ENCODE data around the gene FIGNL1.

FIGNL1 gene

DNA sequence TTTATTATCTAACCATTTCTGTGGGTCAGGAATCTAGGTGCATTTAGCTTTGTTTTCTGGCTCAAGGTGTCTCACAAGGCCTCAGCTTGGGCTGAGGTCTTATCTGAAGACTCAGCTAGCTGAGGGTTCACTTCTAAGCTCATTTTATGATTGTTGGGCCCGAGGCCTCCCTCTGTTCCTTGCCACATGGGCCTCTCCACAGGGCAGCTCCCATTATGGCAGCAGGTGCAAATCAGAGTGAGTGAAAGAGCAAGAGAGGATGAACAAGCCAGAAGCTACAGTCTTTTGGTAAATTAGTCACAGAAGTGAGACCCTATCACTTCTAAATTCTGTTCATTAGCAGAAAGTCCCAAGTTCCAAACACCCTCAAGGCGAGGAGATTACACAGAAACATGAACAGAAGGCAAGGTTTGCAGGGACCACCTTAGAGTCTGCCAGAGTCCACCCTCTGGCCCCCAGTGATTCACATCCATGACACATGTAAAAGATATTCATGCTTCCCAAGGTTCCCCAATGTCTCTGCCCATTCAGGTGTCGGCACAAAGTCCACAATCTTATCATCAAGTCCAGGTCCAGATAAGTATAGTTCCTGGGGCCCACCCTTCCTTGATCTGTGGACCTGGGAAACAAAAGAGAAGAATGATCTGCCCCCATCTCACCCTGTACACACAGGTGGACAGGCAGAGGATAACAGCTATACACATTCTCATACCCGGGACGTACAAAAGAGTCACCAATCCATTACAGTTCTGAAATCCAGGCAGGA lies 23.7 kb downstream of the FIGNL1 start:
- DNase-seq, result no peak

DNA sequence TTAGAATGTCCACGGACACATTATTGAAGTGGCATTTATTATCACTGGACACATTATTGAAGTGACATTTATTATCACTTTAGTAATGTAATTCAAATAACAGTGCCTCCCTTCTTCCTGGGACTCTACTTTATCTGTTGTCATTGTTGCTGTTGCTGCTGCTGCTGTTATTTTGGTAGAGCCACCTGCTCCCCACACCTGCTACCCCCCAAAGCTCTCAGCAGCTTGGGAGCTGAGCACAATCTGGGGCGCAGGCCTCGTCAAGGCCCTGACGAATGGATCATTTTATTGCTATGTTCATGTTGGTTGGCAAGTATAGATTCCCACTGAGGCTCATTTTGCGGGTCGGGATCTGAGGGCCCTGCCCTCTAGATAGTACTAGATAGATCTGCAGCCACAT lies 24.8 kb downstream of the FIGNL1 start:
- DNase-seq, result no peak

DNA sequence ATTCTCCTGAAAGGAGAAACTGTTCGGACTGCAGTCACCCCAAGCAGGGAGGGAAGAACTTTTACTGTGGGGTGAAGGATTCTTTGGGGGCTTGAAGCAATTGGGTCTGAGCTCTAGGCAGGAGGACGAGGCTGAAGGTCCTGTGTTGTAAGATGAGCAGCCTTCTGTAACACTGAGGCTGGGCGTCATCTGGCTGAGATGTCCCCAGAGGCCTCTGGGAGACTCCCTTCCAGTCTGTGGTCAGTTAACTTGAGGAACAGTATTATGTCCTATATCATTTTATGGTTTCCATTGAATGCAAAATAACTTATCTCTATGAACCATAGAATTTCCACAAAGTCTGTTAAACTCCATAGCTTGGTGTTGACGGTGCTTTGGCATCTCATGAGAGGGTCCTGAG lies 26.3 kb downstream of the FIGNL1 start:
- DNase-seq, result no peak

DNA sequence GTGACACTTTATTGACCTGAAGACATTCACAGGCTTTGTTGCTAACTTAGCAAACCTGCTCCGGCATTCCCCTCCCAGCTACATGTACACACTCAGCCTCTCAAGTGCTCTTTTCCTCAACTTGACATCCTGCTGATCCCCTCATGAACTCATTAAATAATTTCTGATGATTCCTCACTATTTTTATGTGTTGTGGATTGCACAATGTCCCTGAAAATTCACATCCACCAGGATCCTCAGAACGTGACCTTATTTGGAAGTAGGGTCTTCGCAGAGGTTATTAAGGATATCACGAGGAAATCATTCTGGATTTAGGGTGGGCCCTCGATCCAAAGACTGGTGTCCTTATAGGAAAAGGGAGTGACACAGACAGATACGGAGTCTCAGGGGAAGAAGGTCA lies 27.3 kb downstream of the FIGNL1 start:
- DNase-seq, result no peak

DNA sequence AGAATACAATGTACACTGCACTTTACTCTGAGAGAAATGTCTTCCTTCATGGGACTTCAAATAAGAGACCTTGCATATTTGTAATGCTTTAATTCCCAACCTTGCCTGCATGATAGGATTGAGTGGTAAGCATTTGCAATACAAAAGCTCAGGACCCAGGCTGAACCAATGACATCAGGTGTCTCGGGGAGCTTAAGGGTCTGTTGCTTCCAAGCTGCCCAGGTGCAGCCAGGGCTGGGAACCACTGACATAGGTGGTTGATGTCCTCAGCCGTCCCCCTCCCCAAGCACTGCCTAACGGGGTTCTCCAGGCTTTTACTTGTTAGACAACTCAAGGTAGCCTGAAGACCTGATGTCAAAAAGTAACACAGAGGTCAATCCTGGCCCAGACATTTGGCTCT lies 29.1 kb downstream of the FIGNL1 start:
- DNase-seq, result no peak

DNA sequence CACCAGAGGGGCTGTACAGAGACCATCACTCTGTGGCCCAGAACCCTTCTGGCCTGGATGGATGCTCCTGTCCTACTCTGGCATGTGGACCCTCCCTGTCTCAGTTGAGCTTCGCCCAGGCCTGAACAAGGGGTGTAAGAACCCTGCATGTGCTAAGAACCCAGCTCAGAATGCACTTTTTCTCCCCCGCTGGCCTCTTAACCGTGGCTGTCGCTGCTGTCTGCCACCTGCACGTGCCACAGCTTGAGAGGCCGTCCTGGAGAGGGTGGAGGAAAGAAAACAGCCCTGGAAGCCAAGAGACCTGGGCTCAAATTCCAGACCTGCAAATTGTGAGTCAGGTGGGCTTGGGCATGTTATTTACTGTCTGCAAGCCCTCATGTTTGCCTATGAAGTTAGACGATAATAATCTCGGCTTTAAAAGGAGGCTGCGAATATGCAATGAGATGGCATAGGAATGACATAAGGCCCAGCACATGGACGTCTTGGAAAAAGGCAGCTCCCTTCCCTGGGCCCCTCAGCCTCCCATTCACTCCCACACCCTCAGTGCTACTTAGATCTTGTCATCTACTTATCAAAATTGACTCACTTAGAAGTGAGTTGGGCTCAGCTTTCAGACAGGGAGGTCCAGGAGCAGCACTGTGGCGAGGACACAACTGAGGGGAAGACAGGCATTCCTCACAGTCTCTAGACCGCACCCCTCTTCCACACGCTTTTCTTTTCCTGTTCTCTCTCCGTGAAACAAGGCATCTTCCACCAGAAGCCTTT lies 31.4 kb downstream of the FIGNL1 start:
- no peak for DNase-seq

DNA sequence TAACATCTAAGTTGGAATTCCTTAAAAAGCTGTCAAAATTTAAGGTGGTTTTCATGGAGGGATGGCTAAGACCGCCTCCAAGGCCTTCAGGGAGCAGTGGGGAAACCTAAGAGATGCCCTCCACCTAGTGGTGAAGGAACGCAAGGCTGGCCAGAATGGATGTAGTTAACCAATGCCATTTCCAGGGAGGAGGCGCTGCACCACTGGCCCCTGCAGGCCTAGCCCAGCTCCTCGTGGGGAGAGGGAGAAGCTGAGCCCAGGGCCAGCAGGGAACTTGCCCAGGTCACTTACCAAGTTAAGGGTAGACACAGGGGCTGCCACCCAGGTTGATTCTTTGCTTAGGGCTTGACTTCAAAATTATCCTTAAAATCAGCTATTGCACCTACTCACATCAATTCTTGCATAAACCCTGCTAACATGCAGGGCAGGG lies 32.0 kb downstream of the FIGNL1 start:
- DNase-seq, result peak; percentile 69

DNA sequence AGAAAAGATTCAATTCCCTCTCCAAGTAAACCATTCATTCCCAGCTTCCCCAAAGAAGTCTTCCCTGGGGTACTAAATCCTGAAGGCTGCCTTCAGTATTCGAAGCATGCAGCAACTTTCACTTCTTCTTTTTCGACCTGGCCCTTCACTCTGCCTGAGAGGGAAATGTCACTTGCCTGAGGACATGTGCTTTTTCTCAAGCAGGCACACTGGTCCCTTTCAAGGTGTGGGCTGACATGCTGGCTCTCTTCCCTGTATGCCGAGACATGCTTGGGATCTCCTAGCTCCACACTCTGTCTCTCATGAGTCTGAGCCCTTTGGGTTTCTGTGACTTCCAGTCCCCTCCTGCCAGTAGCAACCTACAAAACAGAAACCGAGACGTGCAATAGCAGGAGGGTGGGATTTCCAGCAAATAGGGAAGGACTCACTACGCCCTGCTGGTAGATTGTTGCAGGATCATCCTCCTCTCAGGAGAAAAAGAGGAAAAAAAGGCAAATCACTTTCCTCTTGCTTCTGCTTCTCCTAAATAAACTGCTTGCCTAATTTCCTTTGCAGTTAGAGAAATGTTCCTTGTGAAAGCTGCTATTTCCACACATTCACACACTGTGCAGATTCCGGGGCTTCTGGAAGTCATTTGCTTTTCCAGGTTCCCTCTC lies 33.5 kb downstream of the FIGNL1 start:
- DNase-seq, result no peak

DNA sequence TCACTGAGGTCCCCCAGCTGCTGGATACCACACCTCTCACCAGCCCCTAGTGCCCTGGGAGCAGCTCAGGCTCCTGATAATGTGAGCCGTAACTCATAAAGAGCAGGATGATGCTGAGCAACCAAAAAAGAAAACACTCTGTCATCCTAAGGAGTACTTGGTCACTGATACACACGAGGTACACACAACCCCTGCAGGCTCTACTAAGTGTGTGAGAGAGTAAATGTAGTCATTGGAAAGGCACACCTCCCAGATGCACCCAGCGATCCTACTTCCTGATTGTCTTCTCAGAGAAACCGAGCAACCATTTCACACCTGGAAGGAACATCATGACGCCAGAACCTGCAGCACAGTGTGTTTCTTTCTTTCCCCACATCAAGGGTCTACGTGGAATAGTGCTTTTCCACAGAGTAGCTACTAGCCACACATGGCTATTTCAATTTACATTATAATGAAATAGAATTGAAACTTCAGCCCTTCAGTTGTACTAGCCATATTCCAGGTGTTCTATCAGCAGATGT lies 34.2 kb downstream of the FIGNL1 start:
- no peak for DNase-seq

DNA sequence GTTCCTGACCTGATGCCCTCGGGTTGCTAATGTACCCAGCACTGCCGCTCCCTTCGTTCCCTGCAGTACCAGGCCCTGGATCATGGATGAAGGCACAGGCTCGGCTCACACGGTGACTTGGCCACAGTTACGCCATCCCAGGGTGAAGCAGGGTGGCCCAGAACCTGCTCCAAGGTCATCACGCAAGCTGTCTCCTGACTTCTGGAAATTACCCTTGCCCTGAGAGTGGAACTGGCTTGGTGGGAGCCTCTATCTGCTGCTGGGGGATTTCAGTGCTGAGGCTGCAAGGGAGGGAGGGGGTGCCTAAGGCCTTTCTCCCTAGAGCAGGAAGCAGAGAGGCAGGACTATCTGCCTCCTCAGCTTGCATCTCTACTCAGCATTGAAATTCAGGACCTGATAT lies 36.6 kb downstream of the FIGNL1 start:
- DNase-seq, result no peak

DNA sequence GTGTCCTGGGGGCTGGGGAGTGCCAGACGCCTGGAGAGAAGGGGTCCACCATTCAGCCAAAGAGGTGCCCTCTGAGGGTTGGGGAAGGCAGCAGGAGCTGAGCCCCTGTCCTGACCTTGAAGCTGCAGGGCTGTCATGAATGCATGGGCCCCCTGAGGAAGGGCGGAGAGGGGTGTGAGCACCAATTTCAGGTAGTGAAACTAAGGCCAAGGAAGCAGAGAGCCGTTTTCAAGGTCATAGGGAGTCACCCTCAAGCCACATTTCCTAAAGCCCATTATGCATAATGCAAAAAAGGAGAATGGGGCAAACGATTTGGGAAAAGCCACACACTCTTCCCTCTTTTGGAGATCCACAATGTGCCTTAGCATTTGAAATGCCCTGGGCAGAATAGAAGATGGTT lies 37.2 kb downstream of the FIGNL1 start:
- no peak for DNase-seq

DNA sequence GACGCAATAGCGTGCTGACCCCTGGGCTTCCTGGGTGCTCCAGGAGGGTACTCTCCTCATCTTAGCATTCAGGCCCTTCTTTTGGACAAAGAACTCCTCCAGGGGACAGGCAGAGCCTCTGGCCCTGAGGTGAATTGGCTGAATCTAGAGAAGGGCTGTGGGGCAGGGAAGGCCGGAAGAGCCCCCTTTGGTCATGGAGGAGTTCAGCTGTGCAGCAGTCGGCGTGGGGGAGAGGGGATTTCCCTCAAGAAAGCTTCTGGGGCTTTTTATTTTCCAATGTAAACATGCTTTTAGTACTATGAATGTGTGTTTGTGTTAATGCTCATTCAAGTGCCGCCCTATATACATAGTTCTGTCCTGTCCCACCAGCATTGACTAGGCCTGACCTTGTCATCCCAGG lies 38.8 kb downstream of the FIGNL1 start:
- DNase-seq, result no peak

DNA sequence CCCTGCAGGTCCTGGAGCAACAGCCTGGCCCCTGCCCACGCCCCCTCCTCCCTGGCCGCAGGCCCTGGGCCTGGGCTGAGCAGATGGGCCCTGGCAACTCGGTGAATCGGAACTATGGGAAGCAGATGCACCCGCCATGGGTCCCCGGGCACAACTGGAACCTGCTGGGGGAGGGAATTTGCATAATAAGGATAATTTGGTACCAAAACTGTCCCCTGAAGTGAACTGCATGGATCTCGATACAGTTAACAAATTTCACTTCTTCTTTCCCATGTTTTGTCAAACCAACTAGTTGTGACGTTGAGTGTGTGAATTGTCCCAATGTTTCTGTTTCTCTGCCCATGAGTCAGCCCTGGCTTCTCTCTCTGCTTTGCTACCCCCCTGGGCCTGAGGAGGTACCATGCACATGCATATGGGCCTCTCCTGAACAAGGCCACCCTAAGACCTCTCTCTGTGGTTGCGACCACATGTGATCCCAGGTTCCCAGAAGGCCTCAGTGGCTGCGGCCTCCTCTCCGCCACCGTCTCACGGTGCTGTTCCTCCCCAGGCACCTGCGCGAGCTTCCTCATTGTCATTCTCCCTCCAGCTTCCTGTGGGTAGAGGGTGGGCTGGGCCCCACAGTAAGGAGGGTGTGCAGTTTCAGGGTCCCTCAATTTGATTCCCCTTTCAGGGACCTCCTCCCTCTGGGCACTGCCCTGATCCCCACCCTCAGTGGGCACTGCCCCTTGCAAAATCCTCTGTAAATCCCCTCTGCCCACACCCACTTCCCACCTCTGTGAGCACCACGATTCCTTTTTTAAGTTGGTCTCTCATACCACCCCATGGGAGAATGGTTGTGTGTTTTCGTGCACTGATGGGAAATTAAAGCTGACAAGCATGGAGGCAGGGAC lies 40.0 kb downstream of the FIGNL1 start:
- DNase-seq, result no peak

DNA sequence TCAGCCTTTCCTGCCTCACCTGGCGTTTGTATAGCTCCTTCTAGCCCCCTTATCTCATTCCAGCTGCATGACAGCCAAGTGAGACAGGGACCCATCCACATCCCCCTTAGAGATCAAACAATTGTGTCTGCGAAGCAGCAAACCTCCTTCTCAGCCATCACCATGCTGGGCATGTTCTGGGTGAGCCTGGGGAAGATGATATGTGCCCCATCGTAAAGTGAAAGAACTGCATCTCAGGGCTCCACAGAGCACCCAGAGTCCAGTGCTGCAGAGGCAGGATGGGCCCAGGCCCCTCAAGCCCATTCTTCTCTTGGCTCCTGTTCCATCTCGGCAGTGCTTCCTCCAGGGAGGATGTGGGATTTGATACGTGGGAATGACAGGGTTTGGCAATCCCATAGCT lies 43.2 kb downstream of the FIGNL1 start:
- no peak for DNase-seq

DNA sequence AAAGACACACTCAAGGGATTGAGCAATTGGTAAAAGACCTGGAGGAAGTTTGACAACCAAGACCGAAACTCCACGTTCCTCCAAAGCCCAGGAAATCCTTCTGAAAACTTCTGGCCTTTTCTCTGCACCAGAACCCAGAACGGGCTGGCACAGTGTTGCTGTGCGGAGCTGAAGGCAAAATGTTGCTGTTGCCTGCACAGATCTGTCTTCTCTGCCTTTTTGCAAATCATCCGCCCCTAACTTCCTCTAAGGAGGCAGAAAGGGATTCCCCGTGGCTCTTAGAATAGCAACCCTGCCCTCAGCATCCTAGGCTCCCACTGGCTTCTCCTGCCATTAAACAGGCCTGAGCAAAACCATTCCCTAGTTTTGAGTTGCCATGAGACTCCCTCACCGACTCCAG lies 44.9 kb downstream of the FIGNL1 start:
- DNase-seq, result no peak

DNA sequence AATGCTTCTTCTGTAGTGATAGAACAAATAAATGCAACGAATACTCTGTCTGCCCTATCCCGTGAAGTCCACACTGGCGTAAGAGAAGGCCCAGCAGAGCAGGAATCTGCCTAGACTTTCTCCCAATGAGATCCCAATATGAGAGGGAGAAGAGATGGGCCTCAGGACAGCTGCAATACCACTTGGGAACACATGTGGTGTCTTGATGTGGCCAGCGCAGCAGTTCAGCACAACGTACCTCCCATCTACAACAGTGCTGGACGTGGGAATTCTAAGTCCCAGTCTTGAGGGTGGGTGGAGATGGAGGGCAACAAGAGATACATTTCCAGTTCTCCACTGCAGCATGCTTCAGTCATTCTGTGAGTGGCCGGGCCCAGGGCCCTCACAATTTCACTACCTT lies 45.8 kb downstream of the FIGNL1 start:
- DNase-seq, result no peak

DNA sequence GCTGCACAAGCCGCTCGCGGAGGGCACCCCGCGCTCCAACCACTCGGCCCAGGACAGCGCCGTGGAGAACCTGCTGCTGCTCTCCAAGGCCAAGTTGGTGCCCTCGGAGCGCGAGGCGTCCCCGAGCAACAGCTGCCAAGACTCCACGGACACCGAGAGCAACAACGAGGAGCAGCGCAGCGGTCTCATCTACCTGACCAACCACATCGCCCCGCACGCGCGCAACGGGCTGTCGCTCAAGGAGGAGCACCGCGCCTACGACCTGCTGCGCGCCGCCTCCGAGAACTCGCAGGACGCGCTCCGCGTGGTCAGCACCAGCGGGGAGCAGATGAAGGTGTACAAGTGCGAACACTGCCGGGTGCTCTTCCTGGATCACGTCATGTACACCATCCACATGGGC lies 50.0 kb downstream of the FIGNL1 start:
- no peak for DNase-seq

DNA sequence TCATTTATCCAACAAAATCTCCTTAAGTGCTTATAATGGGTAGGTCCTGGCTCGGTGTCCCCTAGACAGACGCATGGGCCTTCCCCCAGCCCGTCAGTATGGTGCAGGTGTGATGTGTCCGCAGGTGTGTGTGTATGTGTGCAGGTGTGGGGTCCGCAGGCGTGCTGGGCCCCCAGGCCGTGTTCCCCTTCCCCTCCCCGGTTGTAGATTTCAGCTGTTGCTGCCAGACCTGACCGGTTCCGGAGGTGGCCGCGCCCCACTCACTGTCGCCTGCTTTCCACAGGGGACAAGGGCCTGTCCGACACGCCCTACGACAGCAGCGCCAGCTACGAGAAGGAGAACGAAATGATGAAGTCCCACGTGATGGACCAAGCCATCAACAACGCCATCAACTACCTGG lies 50.5 kb downstream of the FIGNL1 start:
- DNase-seq, result no peak

DNA sequence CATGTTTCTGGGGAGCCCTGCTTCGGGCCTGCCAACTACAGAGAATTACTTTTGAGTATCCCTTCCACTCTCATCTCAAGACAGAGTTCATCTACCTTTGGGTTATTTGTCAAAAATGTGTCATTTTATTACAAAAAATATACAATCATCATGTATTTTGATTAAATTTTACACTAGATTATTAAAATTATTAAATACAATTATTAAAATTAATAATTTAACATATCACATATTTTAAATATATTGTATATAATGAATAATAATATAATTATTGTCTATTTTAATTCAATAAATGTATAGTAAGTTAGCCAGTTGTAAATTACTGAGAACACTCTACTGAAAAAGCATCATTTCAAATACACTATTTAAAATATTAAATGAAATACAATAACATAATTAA lies 50.9 kb downstream of the FIGNL1 start:
- DNase-seq, result no peak

DNA sequence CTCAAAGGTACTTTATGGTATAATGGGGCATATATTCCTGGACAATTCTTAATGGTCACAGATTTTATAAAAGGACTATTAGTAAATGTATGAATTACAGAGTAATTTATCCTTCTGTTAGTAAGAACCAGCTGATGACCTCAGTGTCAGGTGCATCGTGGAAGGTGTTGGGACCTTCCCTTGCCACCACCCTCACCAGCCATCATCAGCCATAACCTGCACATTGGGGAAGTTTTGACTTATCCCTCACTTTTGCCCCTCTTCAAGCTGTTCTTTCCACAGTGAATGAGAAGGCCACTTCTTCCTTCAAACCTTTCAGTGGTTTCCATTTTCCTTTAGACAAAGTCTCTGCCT lies 52.2 kb downstream of the FIGNL1 start:
- no peak for DNase-seq

DNA sequence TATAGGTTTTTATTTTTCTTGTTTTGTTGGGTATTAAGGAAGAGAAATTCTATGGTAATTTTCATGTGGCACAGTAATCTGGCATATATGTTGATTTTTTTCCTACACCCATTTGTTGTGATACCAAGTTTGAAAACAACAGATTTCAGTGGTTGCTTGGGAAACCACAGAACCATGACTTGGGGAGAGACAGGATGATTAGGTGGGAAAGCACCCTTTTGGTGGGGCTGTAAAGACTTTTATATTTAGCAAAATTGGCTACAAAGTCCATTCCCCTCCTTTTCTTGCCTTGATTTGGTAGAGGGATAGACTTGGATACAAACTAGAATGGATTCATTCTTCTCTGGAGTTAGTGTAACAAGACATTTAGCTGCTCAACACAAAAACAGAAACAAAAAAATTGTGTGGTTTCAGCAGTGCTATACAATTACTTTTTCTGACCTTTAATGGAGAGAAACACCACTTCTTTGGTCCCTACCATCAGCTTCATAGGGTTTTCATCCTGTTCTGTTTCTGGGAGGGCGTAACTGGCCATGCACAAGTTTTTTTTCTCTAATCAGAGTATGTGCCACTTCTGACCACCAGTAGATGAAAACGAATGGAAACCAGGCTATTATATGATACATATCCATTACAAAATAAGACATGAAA lies 52.7 kb downstream of the FIGNL1 start:
- DNase-seq, result no peak

DNA sequence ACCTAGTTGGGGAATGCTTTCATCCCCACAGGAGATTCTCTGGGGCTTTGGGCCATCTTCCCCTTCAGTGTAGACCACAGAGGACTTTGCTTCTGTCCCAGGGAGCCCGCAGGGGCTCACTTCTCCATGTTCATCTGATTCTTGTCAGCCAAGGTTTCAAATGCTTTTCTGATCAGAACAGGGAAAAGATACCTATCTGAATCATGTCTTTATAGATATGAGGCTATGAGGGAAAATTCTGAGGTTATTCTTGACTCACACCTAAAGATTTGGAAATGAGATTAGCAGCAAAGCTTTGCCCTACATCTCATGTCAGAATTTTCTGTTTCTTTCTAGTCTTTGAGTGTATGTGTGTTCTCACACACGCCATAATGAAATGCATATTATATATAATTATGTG lies 53.3 kb downstream of the FIGNL1 start:
- no peak for DNase-seq
